Inferior parietal cortex (tissue), 1 donor: Measurements from ENCODE around the gene TLE1.
"Not testable (repeated sequence)": the region's sequence is repeated elsewhere in the genome, so short reads cannot be mapped to it uniquely, and the experiment has no call there.

Source experiments
- DNase-seq: peaks from one replicate; pipeline ENCODE4 v3.0.0-alpha.2; 2016; ENCODE audit errors: extremely low spot score

TLE1 gene

GRCh38 chr9:81601639-81602623, 87.4 kb downstream of the TLE1 start:
- no peak for DNase-seq

DNA sequence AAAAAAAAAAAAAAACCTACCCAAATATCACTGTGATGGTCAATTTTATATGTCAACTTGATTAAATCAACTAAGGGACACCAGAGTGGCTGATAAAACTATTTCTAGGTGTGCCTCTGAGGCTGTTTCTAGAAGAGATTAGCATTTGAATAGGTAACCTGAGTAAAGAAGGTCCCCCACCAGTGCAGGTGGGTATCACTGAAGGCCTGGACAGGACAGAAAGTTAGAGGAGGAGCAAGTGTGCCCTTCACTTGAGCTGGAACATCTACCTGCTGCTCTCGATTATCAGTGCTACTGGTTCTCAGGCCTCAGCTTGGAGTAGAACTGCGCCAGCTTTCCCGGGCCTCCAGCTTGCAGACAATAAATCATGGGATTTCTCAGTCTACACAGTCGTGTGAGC, 88.7 kb downstream of the TLE1 start:
- no peak for DNase-seq

DNA sequence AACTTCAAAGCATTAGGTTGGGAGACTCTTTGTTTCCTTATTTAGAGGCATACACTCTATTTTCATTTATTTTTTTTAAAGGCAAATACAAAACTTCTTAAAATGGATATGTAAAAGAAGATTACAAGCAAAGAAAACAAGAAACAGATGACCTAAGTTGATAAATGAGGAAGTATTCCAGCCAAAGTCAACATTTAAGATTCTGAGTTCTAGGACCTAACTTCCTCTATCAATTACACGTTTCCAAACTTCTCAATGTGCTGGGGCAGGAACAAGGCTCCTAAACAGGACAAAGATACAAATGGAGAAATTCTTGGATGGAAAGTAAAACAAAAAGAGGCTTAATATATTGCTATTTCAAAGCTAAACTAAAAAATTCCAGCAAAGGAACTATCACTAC, 89.5 kb downstream of the TLE1 start:
- DNase-seq = no peak

- no peak for DNase-seq
Measured at GRCh38 chr9:81598811-81599210, 90.5 kb downstream of the TLE1 start.

- no peak for DNase-seq
Measured at GRCh38 chr9:81598123-81598497, 91.2 kb downstream of the TLE1 start.

- no peak for DNase-seq
Measured at GRCh38 chr9:81597419-81598122, 91.8 kb downstream of the TLE1 start.

- DNase-seq = no peak
Measured at GRCh38 chr9:81596679-81597418, 92.5 kb downstream of the TLE1 start.

DNA sequence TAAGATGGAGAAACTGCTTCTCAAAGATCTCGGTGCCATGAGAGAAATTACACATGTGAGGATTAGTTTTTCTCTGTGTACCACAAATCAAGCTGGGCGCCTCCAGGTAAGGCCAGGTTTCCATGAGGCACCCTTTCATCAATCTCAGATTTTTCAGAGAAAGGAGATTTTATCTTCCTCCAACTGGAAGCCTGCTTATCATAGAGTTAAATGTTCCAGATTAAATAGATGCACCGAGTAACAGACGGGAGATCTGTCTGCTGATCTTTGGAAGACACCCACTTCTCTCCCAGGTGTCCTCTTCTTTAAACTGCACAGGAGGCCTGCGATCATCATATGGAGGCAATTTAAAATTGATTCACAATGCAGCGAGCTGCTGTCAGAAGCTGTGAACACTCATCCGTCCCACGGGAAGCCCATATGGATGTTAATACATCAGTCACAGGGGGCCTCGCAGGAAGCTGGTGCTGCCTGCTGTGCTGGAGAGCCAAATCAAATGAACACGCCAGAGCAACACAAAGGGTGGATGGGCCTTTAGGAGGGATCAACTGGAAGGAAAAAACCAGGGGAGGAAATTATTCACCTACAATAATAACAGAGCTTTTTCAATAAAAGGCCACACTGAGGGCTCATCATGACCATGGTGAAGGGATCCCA, 93.3 kb downstream of the TLE1 start:
- no peak for DNase-seq

- DNase-seq = not testable (repeated sequence)
Measured at GRCh38 chr9:81595293-81595692, 94.1 kb downstream of the TLE1 start.

DNA sequence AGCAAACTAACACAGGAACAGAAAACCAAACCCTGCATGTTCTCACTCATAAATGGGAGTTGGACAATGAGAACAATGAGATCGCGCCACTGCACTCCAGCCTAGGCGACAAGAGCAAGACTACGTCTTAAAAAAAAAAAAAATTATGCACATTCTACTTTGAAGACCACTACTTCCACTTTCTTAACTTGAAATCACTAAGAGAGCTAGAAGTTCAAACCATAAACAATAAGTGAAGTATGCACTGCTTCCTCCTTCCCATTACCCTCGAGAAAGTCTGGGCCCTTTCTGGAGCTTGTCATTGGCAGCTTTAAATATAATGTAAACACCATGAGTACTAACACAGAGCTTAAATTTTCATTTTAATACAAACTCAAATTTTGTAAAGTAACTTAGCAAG, 94.9 kb downstream of the TLE1 start:
- DNase-seq = no peak

GRCh38 chr9:81592887-81593266, 96.5 kb downstream of the TLE1 start:
- DNase-seq = no peak

DNA sequence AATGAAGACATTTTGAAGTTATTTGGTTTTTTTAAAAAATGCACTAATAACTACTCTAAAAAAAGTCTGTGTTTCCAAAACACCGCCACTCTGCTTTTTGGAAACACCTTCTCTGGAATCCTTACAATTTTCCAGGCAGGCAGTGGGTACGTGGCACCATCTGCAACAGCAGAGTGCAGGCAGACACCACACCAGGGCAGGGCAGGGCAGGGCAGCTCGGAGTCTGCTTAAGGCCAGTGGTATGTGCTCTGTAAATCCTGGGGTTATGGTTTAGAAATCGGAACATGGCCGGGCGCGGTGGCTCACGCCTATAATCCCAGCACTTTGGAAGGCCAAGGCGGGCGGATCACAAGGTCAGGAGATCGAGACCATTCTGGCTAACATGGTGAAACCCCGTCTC, 97.6 kb downstream of the TLE1 start:
- DNase-seq = no peak

DNA sequence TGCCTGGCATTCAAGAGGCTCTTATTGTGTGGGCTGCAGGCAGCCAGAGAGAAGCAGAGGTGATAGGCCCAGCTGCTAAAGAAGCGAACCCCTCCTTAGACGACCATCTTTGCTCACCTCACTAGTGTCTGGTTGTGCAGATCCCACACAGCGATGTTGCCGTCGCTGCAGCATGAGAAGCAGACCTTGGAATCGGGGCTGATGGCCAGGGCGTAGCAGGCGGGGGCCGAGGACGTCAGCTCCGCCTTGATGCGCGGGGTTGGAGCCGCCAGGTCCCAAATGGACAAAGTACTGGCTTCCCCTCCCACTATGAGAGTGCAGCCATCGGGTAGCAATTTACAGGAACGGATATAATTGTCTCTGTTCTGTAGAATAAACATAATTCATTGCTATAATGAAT, 98.7 kb downstream of the TLE1 start:
- no peak for DNase-seq

DNA sequence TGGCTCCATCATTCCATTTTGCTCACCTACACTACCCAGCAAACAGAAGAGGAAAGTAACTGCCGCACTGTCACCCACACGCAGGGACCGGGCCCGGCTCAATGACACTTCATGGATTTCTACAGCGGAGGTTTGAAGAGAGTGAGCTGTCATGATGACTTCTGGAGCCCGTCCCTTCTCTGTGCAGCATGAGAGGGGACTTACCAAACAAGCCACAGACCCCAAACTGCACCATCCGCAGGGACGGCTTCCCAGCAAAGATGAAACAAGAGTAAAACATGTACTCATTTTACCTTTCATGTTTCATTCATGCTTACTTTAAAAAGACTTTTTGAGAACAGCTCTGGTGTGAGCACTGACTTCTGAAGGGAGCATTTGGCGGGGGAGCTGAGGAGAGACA, 99.5 kb downstream of the TLE1 start:
- no peak for DNase-seq

DNA sequence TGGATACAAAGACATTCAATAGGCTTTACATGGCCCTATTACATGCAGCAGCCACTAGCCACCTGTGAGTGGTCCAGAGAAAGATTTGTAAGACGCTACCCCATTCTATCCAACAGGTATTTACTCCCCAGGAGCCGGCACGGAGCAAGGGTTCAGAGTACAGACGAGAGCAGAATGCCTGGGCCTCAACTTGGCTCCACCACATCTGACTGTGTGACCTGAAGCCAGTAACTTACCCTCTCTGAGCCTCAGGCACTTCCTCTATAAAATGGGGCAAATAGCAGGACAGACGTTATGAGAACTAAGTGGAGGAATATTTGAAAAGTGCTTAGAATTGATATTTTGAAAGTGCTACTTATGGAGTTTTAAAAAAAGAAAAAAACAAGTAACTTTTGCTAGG, 100.0 kb downstream of the TLE1 start:
- no peak for DNase-seq

GRCh38 chr9:81588148-81588871, 101.0 kb downstream of the TLE1 start:
- DNase-seq = no peak

DNA sequence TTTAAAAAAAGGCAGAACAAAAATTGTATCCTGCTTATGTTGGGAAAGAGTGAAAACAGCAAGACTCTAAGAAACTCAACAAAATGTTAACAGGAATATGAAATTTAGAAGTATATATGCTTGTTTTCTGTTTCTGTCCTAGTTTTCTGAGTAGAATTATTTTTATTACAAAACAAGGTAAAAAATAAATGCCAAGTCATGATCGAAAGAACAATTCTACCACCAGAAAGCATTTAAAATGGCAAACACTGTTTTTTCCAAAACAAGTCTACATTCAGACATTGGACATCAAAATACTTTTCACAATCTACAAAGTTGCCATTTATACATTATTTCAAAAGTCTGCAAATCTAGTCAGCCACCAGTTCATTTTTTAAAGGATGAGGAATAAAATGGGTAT, 102.6 kb downstream of the TLE1 start:
- DNase-seq = no peak

GRCh38 chr9:81585191-81585763, 104.1 kb downstream of the TLE1 start:
- no peak for DNase-seq

GRCh38 chr9:81584099-81584498, 105.2 kb downstream of the TLE1 start:
- DNase-seq = no peak

DNA sequence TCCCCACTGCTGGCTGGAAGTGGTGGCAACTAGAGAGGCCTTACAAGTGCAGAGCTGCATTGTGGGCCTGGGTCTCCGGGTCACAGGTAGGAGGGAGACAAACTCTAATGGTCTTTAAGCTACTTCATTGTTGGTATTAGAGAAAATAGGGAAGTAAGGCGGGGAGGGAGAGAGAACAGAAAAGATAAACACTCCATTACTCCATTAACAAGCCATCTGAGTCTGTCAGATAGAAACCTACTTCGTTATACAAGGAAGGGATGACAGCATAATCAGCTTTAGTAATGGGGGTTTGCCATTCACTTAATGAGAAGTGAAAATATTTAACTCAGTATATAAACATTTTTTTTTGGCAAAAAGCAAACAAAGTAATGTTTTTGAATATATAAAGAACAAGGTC, 107.4 kb downstream of the TLE1 start:
- DNase-seq = no peak

- no peak for DNase-seq
Measured at GRCh38 chr9:81579381-81579780, 110.0 kb downstream of the TLE1 start.
